ENCODE data around the gene STAT3.
A peak's percentile ranks its signal among the peaks of the same experiment; 100 is the strongest.
"Not testable (repeated sequence)": the region's sequence is repeated elsewhere in the genome, so short reads cannot be mapped to it uniquely, and the experiment has no call there.

The STAT3 gene

GRCh38 chr17:42317967-42318366, 70.3 kb downstream of the STAT3 start:
- not testable (repeated sequence) for DNase-seq (ENCODE audit: insufficient read length, low spot score); FAIRE-seq

- no peak for DNase-seq (ENCODE audit: insufficient read length, low spot score)
- no peak for FAIRE-seq
Observed at GRCh38 chr17:42317266-42317845, 70.9 kb downstream of the STAT3 start.

DNA sequence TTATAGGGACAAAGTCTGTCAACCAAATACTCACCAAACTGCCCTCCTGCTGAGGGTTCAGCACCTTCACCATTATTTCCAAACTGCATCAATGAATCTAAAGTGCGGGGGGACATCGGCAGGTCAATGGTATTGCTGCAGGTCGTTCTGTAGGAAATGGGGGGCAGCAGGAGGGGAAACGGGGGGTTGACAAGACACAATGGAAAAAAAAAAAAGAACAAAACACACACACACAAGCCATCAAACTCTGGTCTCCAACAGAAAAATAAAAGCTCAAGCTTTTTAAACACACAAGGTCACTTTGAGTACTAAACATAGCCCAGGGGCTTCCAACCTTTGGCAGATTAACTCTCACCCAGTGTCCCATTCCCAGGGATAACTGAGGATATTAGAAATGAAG, 71.5 kb downstream of the STAT3 start:
- no peak for DNase-seq (ENCODE audit: insufficient read length, low spot score)
- FAIRE-seq = no peak

DNA sequence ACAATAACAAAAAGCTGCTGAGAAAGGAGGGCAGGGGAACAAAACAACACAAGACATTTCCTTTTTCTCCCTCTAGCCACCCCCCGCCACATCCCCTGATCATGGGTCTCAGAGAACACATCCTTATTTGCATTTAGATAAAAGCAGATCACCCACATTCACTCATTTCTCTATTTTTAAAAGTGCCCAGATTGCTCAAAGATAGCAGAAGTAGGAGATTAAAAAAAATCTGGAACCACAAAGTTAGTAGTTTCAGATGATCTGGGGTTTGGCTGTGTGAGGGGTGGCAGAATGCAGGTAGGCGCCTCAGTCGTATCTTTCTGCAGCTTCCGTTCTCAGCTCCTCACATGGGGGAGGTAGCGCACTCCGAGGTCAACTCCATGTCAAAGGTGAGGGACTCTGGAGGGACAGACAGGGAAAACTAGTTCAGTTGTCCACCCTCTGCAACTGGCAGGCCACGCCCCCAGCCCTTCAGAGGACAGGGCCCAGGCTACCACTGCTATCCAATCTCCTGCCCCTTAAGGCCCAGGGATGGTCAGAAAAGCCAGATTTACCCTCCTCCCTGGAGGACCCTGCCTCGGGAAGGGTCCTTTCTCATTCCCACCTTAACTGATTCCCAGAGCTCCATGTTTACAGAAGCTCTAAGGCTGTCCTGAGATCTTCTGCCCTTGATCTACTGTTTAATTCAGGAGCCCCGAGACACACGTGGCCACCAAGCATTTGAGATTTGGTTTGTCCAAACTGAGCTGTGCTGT, 72.7 kb downstream of the STAT3 start:
- FAIRE-seq = no peak

GRCh38 chr17:42313773-42314566, 74.3 kb downstream of the STAT3 start:
- DNase-seq (ENCODE audit: insufficient read length, low spot score) (no peak), FAIRE-seq (no peak)

More for the DNA sequence above, 72.7 kb downstream of the STAT3 start:
- no peak for DNase-seq (ENCODE audit: insufficient read length, low spot score)

- DNase-seq (ENCODE audit: insufficient read length, low spot score) = no peak
- FAIRE-seq = no peak
Observed at GRCh38 chr17:42313389-42313772, 74.9 kb downstream of the STAT3 start.

DNA sequence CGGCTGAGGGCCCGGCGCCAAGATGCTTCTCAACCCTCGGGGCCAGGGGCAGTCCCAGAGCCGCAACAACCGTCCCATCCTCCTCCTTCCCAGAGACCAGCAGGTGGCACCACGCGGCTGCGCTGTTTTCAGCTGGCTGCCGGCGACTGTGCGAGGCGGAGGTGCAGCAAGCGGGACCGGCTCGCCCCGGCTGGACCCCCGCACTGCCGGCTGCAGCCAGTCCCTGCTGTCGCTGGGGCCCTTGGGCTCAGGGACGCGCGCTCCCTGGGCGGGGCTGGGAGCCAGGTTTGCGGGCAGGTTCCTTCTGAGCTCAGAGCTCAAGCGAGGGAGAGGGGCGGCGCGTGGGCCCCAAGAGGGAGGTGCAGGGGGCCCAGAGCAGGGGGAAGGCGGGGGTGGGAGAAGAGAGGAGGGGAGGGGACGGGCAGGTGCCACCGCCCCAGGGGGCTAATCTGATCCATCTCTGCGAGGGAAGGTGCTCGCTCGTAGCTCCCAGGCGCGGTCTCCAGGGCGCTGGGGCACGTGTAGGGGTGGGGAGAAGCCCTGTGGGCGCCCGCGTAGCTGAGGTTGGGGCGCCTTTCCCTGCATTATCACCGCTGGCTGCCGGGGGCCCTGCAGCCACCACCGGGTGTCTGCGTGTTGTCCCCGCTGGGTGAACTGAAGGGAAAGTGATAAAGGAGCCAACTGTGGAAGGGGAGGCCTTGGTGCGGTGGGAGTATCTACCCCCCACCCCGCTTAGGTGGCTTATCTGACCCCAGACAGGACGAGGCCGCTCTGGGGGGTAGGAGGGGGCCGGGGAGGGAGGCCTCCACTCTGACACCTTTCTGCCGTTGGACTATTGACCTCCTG, 75.7 kb downstream of the STAT3 start:
- DNase-seq (ENCODE audit: insufficient read length, low spot score) (peak; percentile 81), FAIRE-seq (peak; percentile 94)

DNA sequence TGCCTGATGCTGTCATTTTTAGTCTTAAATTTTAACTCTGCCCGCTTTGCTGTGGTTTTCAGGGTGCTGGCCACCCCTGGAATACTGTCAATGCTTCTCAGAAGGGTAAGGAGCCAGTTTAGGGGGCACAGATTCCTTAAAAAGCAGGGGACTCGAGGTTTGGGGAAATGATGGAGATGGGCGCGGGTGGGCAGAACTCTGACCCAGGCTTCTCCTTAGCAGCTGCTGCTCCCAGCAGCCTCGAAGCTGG, 76.3 kb downstream of the STAT3 start:
- FAIRE-seq = no peak

GRCh38 chr17:42311240-42312034, 76.8 kb downstream of the STAT3 start:
- FAIRE-seq (peak; percentile 62), DNase-seq (ENCODE audit: insufficient read length, low spot score) (no peak)

More for the DNA sequence above, 76.3 kb downstream of the STAT3 start:
- DNase-seq (ENCODE audit: insufficient read length, low spot score) = no peak

DNA sequence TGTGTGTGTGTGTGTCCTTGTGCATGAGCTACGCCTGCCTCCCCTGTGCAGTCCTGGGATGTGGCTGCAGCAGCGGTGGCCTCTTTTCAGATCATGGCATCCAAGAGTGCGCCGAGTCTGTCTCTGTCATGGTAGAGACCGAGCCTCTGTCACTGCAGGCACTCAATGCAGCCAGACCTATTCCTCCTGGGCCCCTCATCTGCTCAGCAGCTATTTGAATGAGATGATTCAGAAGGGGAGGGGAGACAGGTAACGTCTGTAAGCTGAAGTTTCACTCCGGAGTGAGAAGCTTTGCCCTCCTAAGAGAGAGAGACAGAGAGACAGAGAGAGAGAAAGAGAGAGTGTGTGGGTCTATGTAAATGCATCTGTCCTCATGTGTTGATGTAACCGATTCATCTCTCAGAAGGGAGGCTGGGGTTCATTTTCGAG, 77.4 kb downstream of the STAT3 start:
- FAIRE-seq (no peak), DNase-seq (ENCODE audit: insufficient read length, low spot score) (no peak)

GRCh38 chr17:42309986-42310786, 78.1 kb downstream of the STAT3 start:
- DNase-seq (ENCODE audit: insufficient read length, low spot score) (no peak), FAIRE-seq (peak; percentile 91)

DNA sequence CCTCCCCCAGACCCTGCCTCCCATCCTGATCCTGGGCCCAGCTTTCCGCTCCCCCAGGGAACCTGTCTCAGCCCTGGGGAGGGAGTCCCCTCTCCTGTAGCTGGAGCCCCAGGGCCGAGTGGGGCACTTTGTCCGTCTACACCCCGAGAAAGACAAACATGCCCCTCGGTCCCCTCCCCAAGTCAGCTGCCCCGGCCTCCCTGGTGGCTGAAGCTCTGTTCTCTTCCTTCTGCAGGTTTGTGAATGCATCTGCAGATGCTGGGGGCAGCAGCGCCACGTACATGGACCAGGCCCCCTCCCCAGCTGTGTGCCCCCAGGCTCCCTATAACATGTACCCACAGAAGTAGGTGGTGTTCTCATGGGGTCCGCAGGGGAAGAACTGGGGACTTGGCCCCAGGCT, 79.1 kb downstream of the STAT3 start:
- FAIRE-seq = no peak
- DNase-seq (ENCODE audit: insufficient read length, low spot score) = no peak

- no peak for DNase-seq (ENCODE audit: insufficient read length, low spot score)
- FAIRE-seq = no peak
Observed at GRCh38 chr17:42308446-42308845, 79.8 kb downstream of the STAT3 start.

GRCh38 chr17:42307362-42307927, 80.8 kb downstream of the STAT3 start:
- no peak for DNase-seq (ENCODE audit: insufficient read length, low spot score)

GRCh38 chr17:42306385-42306667, 81.9 kb downstream of the STAT3 start:
- FAIRE-seq = no peak
- no peak for DNase-seq (ENCODE audit: insufficient read length, low spot score)

More at GRCh38 chr17:42307362-42307927, 80.8 kb downstream of the STAT3 start:
- FAIRE-seq = no peak

- FAIRE-seq = no peak
- no peak for DNase-seq (ENCODE audit: insufficient read length, low spot score)
Observed at GRCh38 chr17:42305543-42306384, 82.5 kb downstream of the STAT3 start.

DNA sequence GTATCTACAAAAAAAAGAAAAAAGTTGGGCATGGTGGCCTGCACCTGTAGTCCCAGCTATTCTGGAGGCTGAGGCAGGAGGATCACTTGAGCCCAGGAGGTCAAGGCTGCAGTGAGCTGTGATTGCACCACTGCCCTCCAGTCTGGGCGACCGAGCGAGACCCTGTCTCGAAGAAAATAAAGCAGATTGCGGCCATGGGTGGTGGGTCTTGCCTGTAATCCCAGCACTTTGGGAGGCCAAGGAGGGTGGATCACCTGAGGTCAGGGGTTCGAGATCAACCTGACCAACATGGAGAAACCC, 83.3 kb downstream of the STAT3 start:
- not testable (repeated sequence) for DNase-seq (ENCODE audit: insufficient read length, low spot score); FAIRE-seq

GRCh38 chr17:42304187-42305030, 83.8 kb downstream of the STAT3 start:
- DNase-seq (ENCODE audit: insufficient read length, low spot score) = no peak
- no peak for FAIRE-seq

Data from HTR-8/SVneo (cell line).